Ishikawa (cell line): ENCODE results near the gene TRIM15.

Experiments
- CEBPB ChIP-seq: IDR thresholded peaks from 2 replicates; pipeline ENCODE4 v1.6.1; 2012
- EGR1 ChIP-seq: IDR thresholded peaks from 2 replicates; pipeline ENCODE4 v1.6.1; 2012
- EP300 ChIP-seq: IDR thresholded peaks from 2 replicates; pipeline ENCODE4 v1.6.1; 2012; ENCODE audit warnings: borderline replicate concordance
- FOXM1 ChIP-seq: IDR thresholded peaks from 2 replicates; pipeline ENCODE4 v1.6.1; 2012; ENCODE audit warnings: low read depth, borderline replicate concordance
- TAF1 ChIP-seq: IDR thresholded peaks from 2 replicates; pipeline ENCODE4 v1.6.1; 2012; ENCODE audit warnings: low read depth, mild to moderate bottlenecking
- YY1 ChIP-seq: IDR thresholded peaks from 2 replicates; pipeline ENCODE4 v1.6.1; 2012; ENCODE audit warnings: low read depth
- ZBTB7A ChIP-seq: IDR thresholded peaks from 2 replicates; pipeline ENCODE4 v1.6.1; 2012; ENCODE audit warnings: low read depth
- TF ChIP-seq, protein P1 (sequence below): IDR thresholded peaks from 2 replicates; pipeline ENCODE4 v1.6.1; 2012; ENCODE audit warnings: low read depth, mild to moderate bottlenecking
- TF ChIP-seq, protein P2 (sequence below): IDR thresholded peaks from 2 replicates; pipeline ENCODE4 v1.6.1; 2012
- TF ChIP-seq, protein P3 (sequence below): IDR thresholded peaks from 2 replicates; pipeline ENCODE4 v1.6.1; 2012

DNA sequence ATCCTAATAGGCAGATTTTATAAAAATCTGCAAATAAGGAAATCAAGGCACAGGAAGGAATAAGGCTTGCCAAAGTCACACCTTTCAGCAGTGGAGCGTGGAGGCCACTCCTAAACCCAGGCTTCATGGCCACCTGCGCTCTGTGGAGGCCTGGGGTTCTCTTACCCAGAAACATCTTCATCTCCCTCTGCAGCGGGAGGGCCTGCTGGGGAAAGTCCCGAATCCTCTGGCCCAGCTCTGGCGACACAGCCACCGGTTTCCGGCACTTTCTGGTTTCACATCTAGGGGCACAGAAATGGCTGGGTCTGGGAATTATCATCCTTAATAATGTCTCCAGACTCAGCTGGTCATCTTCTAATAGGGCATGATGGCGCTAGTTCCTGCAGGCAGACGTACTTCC lies 6.6 kb upstream of the TRIM15 start:
- TF ChIP-seq, protein P1, sequence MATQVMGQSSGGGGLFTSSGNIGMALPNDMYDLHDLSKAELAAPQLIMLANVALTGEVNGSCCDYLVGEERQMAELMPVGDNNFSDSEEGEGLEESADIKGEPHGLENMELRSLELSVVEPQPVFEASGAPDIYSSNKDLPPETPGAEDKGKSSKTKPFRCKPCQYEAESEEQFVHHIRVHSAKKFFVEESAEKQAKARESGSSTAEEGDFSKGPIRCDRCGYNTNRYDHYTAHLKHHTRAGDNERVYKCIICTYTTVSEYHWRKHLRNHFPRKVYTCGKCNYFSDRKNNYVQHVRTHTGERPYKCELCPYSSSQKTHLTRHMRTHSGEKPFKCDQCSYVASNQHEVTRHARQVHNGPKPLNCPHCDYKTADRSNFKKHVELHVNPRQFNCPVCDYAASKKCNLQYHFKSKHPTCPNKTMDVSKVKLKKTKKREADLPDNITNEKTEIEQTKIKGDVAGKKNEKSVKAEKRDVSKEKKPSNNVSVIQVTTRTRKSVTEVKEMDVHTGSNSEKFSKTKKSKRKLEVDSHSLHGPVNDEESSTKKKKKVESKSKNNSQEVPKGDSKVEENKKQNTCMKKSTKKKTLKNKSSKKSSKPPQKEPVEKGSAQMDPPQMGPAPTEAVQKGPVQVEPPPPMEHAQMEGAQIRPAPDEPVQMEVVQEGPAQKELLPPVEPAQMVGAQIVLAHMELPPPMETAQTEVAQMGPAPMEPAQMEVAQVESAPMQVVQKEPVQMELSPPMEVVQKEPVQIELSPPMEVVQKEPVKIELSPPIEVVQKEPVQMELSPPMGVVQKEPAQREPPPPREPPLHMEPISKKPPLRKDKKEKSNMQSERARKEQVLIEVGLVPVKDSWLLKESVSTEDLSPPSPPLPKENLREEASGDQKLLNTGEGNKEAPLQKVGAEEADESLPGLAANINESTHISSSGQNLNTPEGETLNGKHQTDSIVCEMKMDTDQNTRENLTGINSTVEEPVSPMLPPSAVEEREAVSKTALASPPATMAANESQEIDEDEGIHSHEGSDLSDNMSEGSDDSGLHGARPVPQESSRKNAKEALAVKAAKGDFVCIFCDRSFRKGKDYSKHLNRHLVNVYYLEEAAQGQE: no peak
- TF ChIP-seq CEBPB (no peak), TAF1 (no peak), EGR1 (no peak), EP300 (no peak), YY1 (no peak), ZBTB7A (no peak), FOXM1 (no peak)
- TF ChIP-seq, protein P2, sequence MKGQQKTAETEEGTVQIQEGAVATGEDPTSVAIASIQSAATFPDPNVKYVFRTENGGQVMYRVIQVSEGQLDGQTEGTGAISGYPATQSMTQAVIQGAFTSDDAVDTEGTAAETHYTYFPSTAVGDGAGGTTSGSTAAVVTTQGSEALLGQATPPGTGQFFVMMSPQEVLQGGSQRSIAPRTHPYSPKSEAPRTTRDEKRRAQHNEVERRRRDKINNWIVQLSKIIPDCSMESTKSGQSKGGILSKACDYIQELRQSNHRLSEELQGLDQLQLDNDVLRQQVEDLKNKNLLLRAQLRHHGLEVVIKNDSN: no peak
- TF ChIP-seq, protein P3, sequence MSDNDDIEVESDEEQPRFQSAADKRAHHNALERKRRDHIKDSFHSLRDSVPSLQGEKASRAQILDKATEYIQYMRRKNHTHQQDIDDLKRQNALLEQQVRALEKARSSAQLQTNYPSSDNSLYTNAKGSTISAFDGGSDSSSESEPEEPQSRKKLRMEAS: no peak
